Measurements from ENCODE around the gene DDT. TPM values are rescaled to one million over a fixed set of nuclear protein-coding genes. Genes with fewer than 3 reads are reported as not detected.

The DDT gene
- total and polyA plus RNA-seq, 4 donors, result 352 to 1,291 (median 801) TPM

- WGBS, result 89% methylated on average over 9 of the region's 9 CpGs
- Histone ChIP-seq H3K27ac (ENCODE audit: low read depth in 1 of 2, low read length in 2 of 2) (no peak overlapping the region), H3K4me1 (ENCODE audit: control insufficient read depth in 4 of 4, insufficient read depth in 4 of 4, low read length in 3 of 4) (no peaks in the 10 kb centered on the region), H3K9me3 (ENCODE audit: control insufficient read depth in 4 of 4, low read length in 3 of 4) (no peaks in the 10 kb centered on the region), H3K4me3 (ENCODE audit: low read depth in 1 of 3, low read length in 3 of 3) (no peak overlapping the region), H3K27me3 (ENCODE audit: control insufficient read depth in 4 of 4, insufficient read depth in 4 of 4, low read length in 3 of 4) (no peaks in the 10 kb centered on the region), H3K36me3 (ENCODE audit: control insufficient read depth in 4 of 4, insufficient read depth in 3 of 4, low read depth in 1 of 4, low read length in 3 of 4) (no peaks in the 10 kb centered on the region), H3K9ac (ENCODE audit: low read depth in 1 of 2, low read length in 2 of 2) (no peak overlapping the region)
- TF ChIP-seq RAD21 (IDR thresholded peaks at IDR 0.05) (no peak), EGR1 (IDR thresholded peaks at IDR 0.05; ENCODE audit: low read depth in 2 of 2) (no peak)
- DNase-seq (ENCODE audit: low spot score), result no peak
Observed at GRCh38 chr22:24003887-24004286, 29.6 kb upstream of the DDT start.

- Histone ChIP-seq H3K9ac (ENCODE audit: low read depth in 1 of 2, low read length in 2 of 2) (no peak overlapping the region), H3K27ac (ENCODE audit: low read depth in 1 of 2, low read length in 2 of 2) (no peak overlapping the region), H3K27me3 (ENCODE audit: control insufficient read depth in 4 of 4, insufficient read depth in 4 of 4, low read length in 3 of 4) (no peaks in the 10 kb centered on the region), H3K4me3 (ENCODE audit: low read depth in 1 of 3, low read length in 3 of 3) (no peak overlapping the region), H3K4me1 (ENCODE audit: control insufficient read depth in 4 of 4, insufficient read depth in 4 of 4, low read length in 3 of 4) (no peaks in the 10 kb centered on the region), H3K9me3 (ENCODE audit: control insufficient read depth in 4 of 4, low read length in 3 of 4) (no peaks in the 10 kb centered on the region), H3K36me3 (ENCODE audit: control insufficient read depth in 4 of 4, insufficient read depth in 3 of 4, low read depth in 1 of 4, low read length in 3 of 4) (no peaks in the 10 kb centered on the region)
- no peak for TF ChIP-seq RXRA (IDR thresholded peaks at IDR 0.05)
- TF ChIP-seq GABPA (IDR thresholded peaks at IDR 0.05 in 1 of 2, conservative IDR thresholded peaks at IDR 0.05 in 1 of 2), result no peak
- no peak for TF ChIP-seq FOXA1 (IDR thresholded peaks at IDR 0.05)
- TF ChIP-seq REST (IDR thresholded peaks at IDR 0.05), result no peak
- TF ChIP-seq EGR1 (IDR thresholded peaks at IDR 0.05; ENCODE audit: low read depth in 2 of 2), result no peak
- no peak for TF ChIP-seq HNF4A (conservative IDR thresholded peaks at IDR 0.05)
- TF ChIP-seq CTCF (IDR thresholded peaks at IDR 0.05; ENCODE audit: low read depth, low read length, missing input control), result no peak
- TF ChIP-seq NR2F2 (IDR thresholded peaks at IDR 0.05), result no peak
- no peak for TF ChIP-seq TAF1 (conservative IDR thresholded peaks at IDR 0.05)
- no peak for TF ChIP-seq HNF4G (IDR thresholded peaks at IDR 0.05)
- 74% methylated on average over 5 of the region's 5 CpGs for whole genome bisulfite sequencing
- no peak for DNase-seq (ENCODE audit: low spot score)
Observed at GRCh38 chr22:24002851-24003250, 28.6 kb upstream of the DDT start.

GRCh38 chr22:24002272-24002671 lies 28.0 kb upstream of the DDT start:
- Histone ChIP-seq H3K9me3 (ENCODE audit: control insufficient read depth in 4 of 4, low read length in 3 of 4) (no peaks in the 10 kb centered on the region), H3K9ac (ENCODE audit: low read depth in 1 of 2, low read length in 2 of 2) (no peak overlapping the region), H3K4me1 (ENCODE audit: control insufficient read depth in 4 of 4, insufficient read depth in 4 of 4, low read length in 3 of 4) (no peaks in the 10 kb centered on the region), H3K36me3 (ENCODE audit: control insufficient read depth in 4 of 4, insufficient read depth in 3 of 4, low read depth in 1 of 4, low read length in 3 of 4) (no peaks in the 10 kb centered on the region), H3K27ac (ENCODE audit: low read depth in 1 of 2, low read length in 2 of 2) (no peak overlapping the region), H3K4me3 (ENCODE audit: low read depth in 1 of 3, low read length in 3 of 3) (no peak overlapping the region), H3K27me3 (ENCODE audit: control insufficient read depth in 4 of 4, insufficient read depth in 4 of 4, low read length in 3 of 4) (no peaks in the 10 kb centered on the region)
- DNase-seq (ENCODE audit: low spot score), result no peak
- WGBS, result 89% methylated on average over 10 of the region's 10 CpGs
- no peak for TF ChIP-seq EGR1 (IDR thresholded peaks at IDR 0.05; ENCODE audit: low read depth in 2 of 2)
- no peak for TF ChIP-seq TAF1 (conservative IDR thresholded peaks at IDR 0.05)
- no peak for TF ChIP-seq ATF3 (IDR thresholded peaks at IDR 0.05)
- TF ChIP-seq HNF4G (IDR thresholded peaks at IDR 0.05), result no peak
- TF ChIP-seq SP1 (IDR thresholded peaks at IDR 0.05), result no peak
- no peak for TF ChIP-seq FOXA2 (IDR thresholded peaks at IDR 0.05)
- TF ChIP-seq RXRA (IDR thresholded peaks at IDR 0.05), result no peak
- TF ChIP-seq JUND (IDR thresholded peaks at IDR 0.05), result no peak
- no peak for TF ChIP-seq GABPA (IDR thresholded peaks at IDR 0.05 in 1 of 2, conservative IDR thresholded peaks at IDR 0.05 in 1 of 2)
- no peak for TF ChIP-seq YY1 (IDR thresholded peaks at IDR 0.05)
- TF ChIP-seq RAD21 (IDR thresholded peaks at IDR 0.05), result no peak
- TF ChIP-seq FOXA1 (IDR thresholded peaks at IDR 0.05), result no peak
- TF ChIP-seq REST (IDR thresholded peaks at IDR 0.05), result no peak
- TF ChIP-seq ZBTB33 (IDR thresholded peaks at IDR 0.05), result no peak

Data from liver (tissue), 9 donors.